Left colon (tissue), 2 donors: Measurements from ENCODE around the gene TPCN1. TPM values are rescaled to one million over a fixed set of nuclear protein-coding genes. Genes with fewer than 3 reads are reported as not detected.
"Not testable (repeated sequence)": the region's sequence is repeated elsewhere in the genome, so short reads cannot be mapped to it uniquely, and the experiment has no call there.

Experiments used
- ATAC-seq: fragments of 200-7000 bp; cut with Tn5 transposase; one replicate; pipeline ENCODE4 v1.9.1; 2020; ENCODE audit warnings: mild to moderate bottlenecking, moderate library complexity
- DNase-seq, 2 donors: peaks; one replicate each; pipeline ENCODE4 v3.0.0-alpha.2; 2020
- intact Hi-C, 2 donors: fragments of 100-400 bp; cut with DNase I in 1 of 2; cut with micrococcal nuclease in 1 of 2; formaldehyde crosslinking; loops; one replicate each; pipeline versions ENCODE4 v1.11.2 to v1.14.0; 2022; cut with DNase I, micrococcal nuclease
- total RNA-seq, 2 donors: library from RNA; stranded (reverse); fragmentation: NEBNext Ultra II Directional; extraction: Animal tissue kit (Norgen Biotek cat#: 25700); gene quantifications; one replicate each; pipeline ENCODE4 v1.2.1, GENCODE V29; 2021
- donor health status: DM: no; HTN: no; CAD: no.
- donor health status: DM: yes; HTN: yes; CAD: no.

The TPCN1 gene
- total RNA-seq, 2 donors from 2014 or later = 84.7 to 96.4 TPM

GRCh38 chr12:113191227-113191626 is 30.0 kb upstream of the TPCN1 start:
- intact Hi-C loops = no loop called here
- DNase-seq (no peak), ATAC-seq (no peak)

DNA sequence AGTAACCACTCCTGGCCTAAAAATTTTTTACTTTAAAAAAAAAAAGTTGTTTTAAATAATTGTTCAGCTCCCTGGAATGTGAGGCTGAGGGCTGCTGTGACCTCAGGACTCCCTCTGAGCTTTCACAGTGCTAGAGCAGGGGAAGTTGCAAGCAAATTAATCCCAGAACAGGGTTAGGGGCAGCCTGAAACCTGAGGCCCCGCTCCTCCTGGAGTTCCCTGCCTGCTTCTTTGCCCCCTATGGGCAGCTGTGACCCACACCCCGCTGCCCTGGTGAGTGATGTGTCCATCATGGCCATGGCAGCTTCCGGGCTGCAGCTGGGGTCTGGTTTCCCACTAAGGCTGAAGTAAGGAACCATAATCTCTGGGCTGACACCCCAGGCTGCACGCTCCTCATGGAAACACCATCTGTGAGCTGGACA is 26.3 kb upstream of the TPCN1 start:
- DNase-seq (no peak), ATAC-seq (no peak)
- intact Hi-C loops = no loop called here

DNA sequence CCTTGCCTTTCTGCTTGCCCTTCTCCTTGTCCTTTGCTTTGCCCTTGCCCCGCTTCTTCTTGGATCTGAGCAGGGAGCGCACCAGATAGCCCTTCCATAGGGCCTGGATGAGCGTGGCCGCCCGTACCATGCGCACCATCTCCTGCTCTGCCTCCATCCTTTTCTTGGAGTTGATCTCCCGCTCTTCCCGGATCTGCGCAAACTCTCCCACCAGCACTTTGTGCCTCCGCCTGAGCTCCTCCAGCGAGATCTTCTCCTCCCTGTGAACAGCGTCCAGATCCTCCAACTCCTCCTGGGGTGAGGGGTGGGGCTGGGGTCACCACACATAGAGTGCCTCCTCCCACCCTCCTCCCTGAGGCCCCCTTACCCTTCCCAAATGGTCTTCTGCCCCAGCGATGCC is 25.7 kb upstream of the TPCN1 start:
- intact Hi-C loops = no loop called here
- ATAC-seq = no peak
- DNase-seq = no peak

GRCh38 chr12:113196582-113196981 is 24.7 kb upstream of the TPCN1 start:
- intact Hi-C loops = no loop called here
- no peak for ATAC-seq

GRCh38 chr12:113196990-113197389 is 24.3 kb upstream of the TPCN1 start:
- intact Hi-C loops = no loop called here
- ATAC-seq (peak; percentile 86), DNase-seq (peak; percentile 65 to 66)

More at GRCh38 chr12:113196582-113196981, 24.7 kb upstream of the TPCN1 start:
- no peak for DNase-seq

GRCh38 chr12:113197518-113198077 is 23.7 kb upstream of the TPCN1 start:
- no peak for ATAC-seq
- intact Hi-C loops = no loop called here
- no peak for DNase-seq

DNA sequence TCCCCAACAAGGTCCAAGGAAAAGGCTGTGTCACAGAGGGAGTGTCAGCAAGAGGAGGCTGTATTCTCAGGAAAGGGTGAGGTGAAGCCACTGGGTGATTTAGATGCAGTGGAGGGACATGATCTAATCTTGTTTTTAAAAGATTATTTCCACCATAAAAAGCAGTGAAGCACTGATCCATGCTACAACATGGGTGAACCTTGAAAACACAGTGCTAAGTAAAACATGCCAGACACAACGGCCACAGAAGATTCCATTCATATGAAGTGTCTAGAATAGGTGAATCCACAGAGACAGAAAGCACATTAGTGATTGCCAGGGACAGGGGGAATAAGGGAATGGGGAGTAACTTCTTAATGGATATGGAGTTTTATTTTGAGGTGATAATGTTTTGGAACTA is 23.0 kb upstream of the TPCN1 start:
- DNase-seq = no peak
- intact Hi-C loops = no loop called here
- ATAC-seq = no peak

DNA sequence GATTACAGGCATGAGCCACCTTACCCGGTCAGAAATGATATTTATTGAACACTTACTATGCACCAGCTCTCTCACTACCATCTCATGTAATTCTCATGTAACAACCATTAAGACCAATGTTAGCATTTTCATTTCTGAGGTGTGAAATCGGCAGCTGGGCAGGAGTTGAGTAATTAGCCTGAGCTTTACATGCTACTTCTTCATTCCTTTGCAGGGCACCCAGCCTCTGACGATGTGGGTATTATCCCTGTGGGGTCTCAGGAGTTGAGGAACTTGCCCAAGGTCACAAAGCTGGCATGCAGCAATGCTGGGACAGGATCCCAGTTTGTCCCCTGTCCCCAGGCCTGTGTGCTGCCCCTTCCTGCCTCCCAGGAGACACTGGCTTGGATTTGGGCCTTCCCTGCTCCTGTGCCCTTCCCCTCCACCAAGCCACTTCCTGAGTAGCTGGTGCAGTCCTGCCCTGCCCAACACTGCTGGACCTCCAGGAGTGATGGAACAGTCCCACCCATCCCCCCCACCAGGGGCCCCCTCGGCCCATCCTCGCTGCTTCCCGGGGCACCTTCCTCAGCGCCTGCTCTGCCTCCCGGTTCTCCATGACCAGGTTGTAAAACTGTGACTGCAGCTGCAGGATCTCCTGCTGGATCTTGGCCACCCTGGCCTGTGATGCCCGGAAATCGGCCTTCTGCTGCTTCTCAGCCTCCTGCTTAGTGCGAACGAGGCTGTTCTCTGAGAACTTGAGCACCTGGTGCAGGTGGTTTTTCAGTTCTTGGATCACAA is 21.1 kb upstream of the TPCN1 start:
- DNase-seq (no peak), ATAC-seq (no peak)
- intact Hi-C loops = no loop called here

DNA sequence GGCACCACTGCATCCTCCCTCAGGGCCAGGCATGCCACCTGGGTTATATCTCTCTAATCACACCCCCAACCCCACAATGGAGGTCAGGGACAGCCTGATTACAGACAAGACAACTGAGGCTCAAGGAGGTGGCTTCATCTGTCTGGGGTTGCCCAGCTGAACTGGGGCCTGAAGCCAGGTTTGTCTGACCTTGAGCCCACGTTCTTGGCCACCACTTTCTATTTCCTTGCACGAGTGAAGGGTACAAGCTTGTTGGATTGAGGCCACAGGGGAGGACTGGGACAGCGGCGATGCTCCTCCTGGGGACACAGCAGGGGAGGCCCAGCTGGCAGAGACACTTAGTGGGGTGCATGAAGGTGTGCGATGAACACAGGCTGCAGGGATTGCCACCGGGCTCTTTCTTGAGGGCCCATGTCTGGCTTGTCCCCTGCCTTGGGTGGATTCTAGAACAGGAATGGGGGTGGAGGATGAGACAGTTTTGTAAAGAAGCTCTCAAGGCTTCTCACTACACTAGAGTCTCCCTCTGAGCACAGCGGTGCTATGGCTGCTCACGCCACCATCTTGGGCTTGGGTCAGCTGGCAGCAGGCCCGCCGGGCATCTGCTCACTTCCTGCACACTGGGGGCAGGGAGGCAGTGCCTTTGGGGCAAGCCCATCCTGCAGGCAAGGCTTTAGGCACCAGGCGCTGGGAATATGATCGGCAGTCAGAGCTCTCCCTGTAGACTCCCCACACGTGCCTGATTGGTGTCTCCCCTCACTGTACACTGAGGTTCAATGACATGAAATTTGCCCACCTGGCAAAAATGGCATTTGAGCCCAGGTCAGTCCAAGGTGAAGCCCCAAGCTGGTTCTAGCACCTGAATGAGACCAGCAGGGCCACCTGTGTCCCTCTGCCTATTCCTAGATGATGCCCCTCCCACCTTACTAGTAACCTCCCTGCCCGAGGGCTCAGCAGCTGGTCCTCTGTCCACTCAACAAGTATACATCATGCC is 19.8 kb upstream of the TPCN1 start:
- intact Hi-C loops = no loop called here
- no peak for ATAC-seq
- no peak for DNase-seq

- ATAC-seq = no peak
- DNase-seq = no peak
- intact Hi-C loops = no loop called here
Measured at GRCh38 chr12:113202300-113203075, 18.8 kb upstream of the TPCN1 start.

- intact Hi-C loops = no loop called here
- DNase-seq = no peak
- no peak for ATAC-seq
Measured at GRCh38 chr12:113203852-113204760, 17.2 kb upstream of the TPCN1 start.

- intact Hi-C loops = no loop called here
- DNase-seq (no peak), ATAC-seq (peak; percentile 54)
Measured at GRCh38 chr12:113204804-113205203, 16.5 kb upstream of the TPCN1 start.

GRCh38 chr12:113206802-113207201 is 14.5 kb upstream of the TPCN1 start:
- ATAC-seq, intact Hi-C loops, DNase-seq: not testable (repeated sequence)

GRCh38 chr12:113207613-113208040 is 13.6 kb upstream of the TPCN1 start:
- no peak for ATAC-seq
- DNase-seq = no peak
- intact Hi-C loops = no loop called here

DNA sequence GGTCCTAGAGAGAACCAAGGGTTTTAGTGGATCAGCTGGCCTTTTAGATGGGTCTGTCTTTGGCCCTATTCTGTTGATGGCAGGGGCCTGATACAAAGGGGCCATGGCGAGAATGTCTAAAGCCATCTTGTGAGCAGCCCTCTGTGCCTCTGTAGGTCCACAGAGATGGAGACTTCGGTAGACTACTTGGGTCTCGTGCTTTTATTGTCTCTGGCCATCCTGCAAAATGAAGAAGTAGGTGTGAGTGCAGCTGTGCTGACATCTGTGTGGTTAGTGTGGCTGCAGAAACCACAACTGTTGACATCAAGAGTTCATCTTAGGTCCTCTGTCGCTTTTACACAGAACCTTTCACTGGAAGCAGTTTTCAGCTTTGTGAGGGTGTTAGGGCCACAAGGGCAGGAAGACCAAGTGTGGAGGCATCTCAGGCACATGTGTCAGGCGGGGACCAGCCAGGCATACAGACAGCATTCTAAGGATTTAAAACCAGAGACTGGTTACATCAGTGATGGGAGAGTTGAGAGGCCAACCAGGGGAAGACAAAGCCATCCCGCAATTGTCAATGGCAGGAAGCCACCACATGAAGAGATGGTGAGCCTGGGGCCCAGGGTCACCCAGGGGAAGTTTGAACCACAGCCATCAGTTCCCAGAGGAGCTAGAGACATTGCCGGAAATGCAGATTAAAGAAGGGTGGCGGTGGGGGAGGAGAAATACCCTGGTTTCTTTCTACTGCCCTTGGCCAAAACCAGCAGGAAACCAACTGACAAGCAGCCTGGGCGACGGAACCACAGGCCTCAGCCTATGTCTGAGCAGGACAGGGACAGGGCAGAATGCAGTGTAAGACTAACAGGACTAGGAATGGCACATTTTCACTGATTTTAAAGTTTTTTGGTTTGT is 13.0 kb upstream of the TPCN1 start:
- ATAC-seq = peak; percentile 49
- intact Hi-C loops = no loop called here
- DNase-seq = peak; percentile 54 to 60

DNA sequence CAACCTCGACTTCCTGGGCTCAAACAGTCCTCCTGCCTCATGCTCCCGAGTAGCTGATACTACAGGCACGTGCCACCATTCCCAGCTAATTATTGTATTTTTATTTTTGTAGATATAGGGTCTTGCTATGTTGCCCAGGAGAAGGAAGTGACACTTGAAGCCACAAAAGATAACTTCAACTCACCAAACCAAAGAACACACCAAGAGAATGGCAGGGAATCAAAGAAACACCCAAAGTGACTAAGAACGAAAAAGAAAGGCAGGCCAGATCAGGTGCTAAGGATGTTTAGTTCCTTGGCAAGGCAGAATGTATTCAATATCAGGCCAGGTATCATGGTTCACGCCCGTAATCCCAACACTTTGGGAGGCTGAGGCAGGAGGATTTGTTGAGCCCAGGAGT is 10.1 kb upstream of the TPCN1 start:
- DNase-seq = no peak
- intact Hi-C loops = no loop called here
- ATAC-seq = no peak

GRCh38 chr12:113214895-113215400 is 6.3 kb upstream of the TPCN1 start:
- ATAC-seq (peak; percentile 80), DNase-seq (peak in 1 of 2 donors; percentile 53)
- intact Hi-C loops = no loop called here
